B cell (primary cell): Measurements from ENCODE around the gene SLAMF6. TPM values are rescaled to one million over a fixed set of nuclear protein-coding genes. Genes with fewer than 3 reads are reported as not detected.

Experiments
- ATAC-seq: fragments of 200-7000 bp; cut with Tn5 transposase; one replicate; pipeline ENCODE4 v1.10.0; 2021; ENCODE audit warnings: low read depth, mild to moderate bottlenecking, moderate number of reproducible peaks, moderate library complexity
- CTCF ChIA-PET: fragments of 350-600 bp; sonication (Branson Sonifier 250); formaldehyde crosslinking; loops from one replicate; lab custom pipeline; 2021; ENCODE audit warnings: antibody characterized with exemption, inconsistent platforms; lab: Charles Lee
- POLR2A ChIA-PET: fragments of 350-600 bp; sonication (Branson Sonifier 250); formaldehyde crosslinking; loops from one replicate; lab custom pipeline; 2021; ENCODE audit warnings: antibody characterized with exemption; lab: Charles Lee
- DNase-seq: peaks from one replicate; pipeline ENCODE4 v3.0.0; 2013
- H2AFZ ChIP-seq: 2 replicates; pipeline ENCODE4 v1.6.1; 2012; ENCODE audit warnings: mild to moderate bottlenecking, low read depth, low read length; ENCODE audit not compliant: insufficient read depth, poor library complexity, severe bottlenecking
- H3K27ac ChIP-seq, 2 donors: 1 replicate in 1 of 2; 2 replicates in 1 of 2; pipeline ENCODE4 v1.5.1; 2012 to 2013; ENCODE audit warnings: low read length in 2 of 2, mild to moderate bottlenecking in 2 of 2, moderate library complexity in 1 of 2
- H3K27me3 ChIP-seq, 4 experiments: fragments of 200-600 bp in 1 of 4; sonication (generic) in 1 of 4; replicated peaks in 1 of 4; 1 replicate in 2 of 4; 2 replicates in 2 of 4; pipeline versions ENCODE4 v1.6.1 to v1.7.0; 2013 to 2016; ENCODE audit warnings: low read length in 3 of 4, mild to moderate bottlenecking in 2 of 4, mixed read lengths in 1 of 4, moderate library complexity in 1 of 4; ENCODE audit not compliant: insufficient read depth in 4 of 4, control insufficient read depth in 3 of 4; ENCODE audit errors: control extremely low read depth in 1 of 4
- H3K36me3 ChIP-seq, 2 experiments: replicated peaks in 1 of 2; 1 replicate in 1 of 2; 2 replicates in 1 of 2; pipeline versions ENCODE4 v1.6.1 to v1.7.1; 2013; ENCODE audit warnings: low read length in 1 of 2; ENCODE audit not compliant: insufficient read depth in 2 of 2, control insufficient read depth in 1 of 2; ENCODE audit errors: control extremely low read depth in 1 of 2, extremely low read depth in 1 of 2
- H3K4me1 ChIP-seq, 2 donors: fragments of 200-600 bp in 1 of 2; sonication (generic) in 1 of 2; 1 replicate in 1 of 2; 2 replicates in 1 of 2; pipeline versions ENCODE4 v1.5.1 to v1.6.1; 2013 to 2017; ENCODE audit warnings: low read length in 2 of 2; ENCODE audit not compliant: control insufficient read depth in 2 of 2, insufficient read depth in 2 of 2
- H3K4me2 ChIP-seq: replicated peaks from 2 replicates; pipeline ENCODE3; 2012; ENCODE audit warnings: mild to moderate bottlenecking, low read depth, low read length; ENCODE audit not compliant: poor library complexity, severe bottlenecking
- H3K4me3 ChIP-seq, 5 experiments: fragments of 200-600 bp in 1 of 5; sonication (generic) in 1 of 5; 1 replicate in 3 of 5; 2 replicates in 2 of 5; pipeline versions ENCODE4 v1.5.1 to v1.7.0; 2011 to 2016; ENCODE audit warnings: low read length in 4 of 5, mild to moderate bottlenecking in 4 of 5, low read depth in 2 of 5, control low read depth in 1 of 5, moderate library complexity in 1 of 5; ENCODE audit not compliant: insufficient read depth in 1 of 5; ENCODE audit errors: control extremely low read depth in 1 of 5, extremely low read depth in 1 of 5
- H3K79me2 ChIP-seq: fragments of 200-600 bp; sonication (generic); one replicate; pipeline ENCODE4 v1.6.0; 2016; ENCODE audit warnings: low read length; ENCODE audit not compliant: control insufficient read depth, insufficient read depth
- H3K9ac ChIP-seq: fragments of 200-600 bp; sonication (generic); 2 replicates; pipeline ENCODE4 v1.6.1; 2017; ENCODE audit warnings: mild to moderate bottlenecking, low read length, moderate library complexity
- H3K9me3 ChIP-seq, 3 donors: one replicate each; pipeline versions ENCODE4 v1.6.1 to v1.7.1; 2013; ENCODE audit warnings: low read length in 2 of 3; ENCODE audit not compliant: control insufficient read depth in 2 of 3, insufficient read depth in 1 of 3; ENCODE audit errors: control extremely low read depth in 1 of 3
- H4K20me1 ChIP-seq: 2 replicates; pipeline ENCODE4 v1.6.0; 2012; ENCODE audit warnings: mild to moderate bottlenecking, low read length; ENCODE audit not compliant: insufficient read depth, control insufficient read depth, poor library complexity, severe bottlenecking
- H3K27ac Mint-ChIP-seq: one replicate; pipeline ENCODE4 v1.8.0; 2021; ENCODE audit warnings: mixed read lengths
- H3K27me3 Mint-ChIP-seq: one replicate; pipeline ENCODE4 v1.8.0; 2021; ENCODE audit warnings: mixed read lengths
- H3K4me1 Mint-ChIP-seq: one replicate; pipeline ENCODE4 v1.8.0; 2021; ENCODE audit warnings: mixed read lengths
- H3K4me3 Mint-ChIP-seq: one replicate; pipeline ENCODE4 v1.8.0; 2021; ENCODE audit warnings: mixed read lengths
- H3K9me3 Mint-ChIP-seq: one replicate; pipeline ENCODE4 v1.8.0; 2022; ENCODE audit warnings: mixed read lengths; ENCODE audit not compliant: insufficient read depth
- CTCF ChIP-seq: fragments of 200-600 bp; IDR thresholded peaks from one replicate; pipeline ENCODE4 v1.8.0; 2022; ENCODE audit warnings: antibody characterized with exemption, mild to moderate bottlenecking
- EZH2 ChIP-seq: IDR thresholded peaks from 2 replicates; pipeline ENCODE4 v1.6.1; 2012; ENCODE audit warnings: borderline replicate concordance, low read depth, mild to moderate bottlenecking, moderate library complexity, low read length; ENCODE audit not compliant: insufficient read depth, poor library complexity, severe bottlenecking
- WGBS: methylation state at CpG from one replicate; pipeline ENCODE4 v1.1.5; 2013; ENCODE audit warnings: missing lambda C conversion rate; ENCODE audit not compliant: insufficient coverage; 5-methylcytosine and 5-hydroxymethylcytosine counted together
- intact Hi-C: fragments of 100-400 bp; cut with micrococcal nuclease; formaldehyde crosslinking; loops from one replicate; pipeline ENCODE4 v1.10.0; 2022
- polyA plus RNA-seq: library from polyadenylated mRNA; depleted of rRNA; stranded (reverse); fragments of >200 nt; gene quantifications from 2 replicates; pipeline ENCODE4 v1.2.3, GENCODE V29; 2012
- total RNA-seq, 2 donors: library from RNA; stranded (reverse); fragments of 120-200 nt in 1 of 2; gene quantifications; 1 replicate in 1 of 2; 2 replicates in 1 of 2; pipeline versions ENCODE4 v1.2.3 to v1.2.4, GENCODE V29; 2013 to 2022

SLAMF6 gene
- total and polyA plus RNA-seq, 2 donors (not counting 1 experiment from before 2014, with no cell fraction given) = 64.8 to 79.6 TPM

- H3K9me3 ChIP-seq = peaks cover 0 to 8% (median 0%) of the 10 kb centered on the region in 3 donors
- H3K4me3 ChIP-seq = no peak overlapping the region
- no peak for TF ChIP-seq CTCF
- TF ChIP-seq EZH2 = no peak
- Mint-ChIP-seq H3K9me3 (peaks cover 2% of the 10 kb centered on the region), H3K4me1 (peaks cover 4% of the 10 kb centered on the region), H3K27me3 (no peaks in the 10 kb centered on the region), H3K4me3 (peak overlapping the region; percentile 81), H3K27ac (no peak overlapping the region)
- H3K4me2 ChIP-seq = peak overlapping the region; percentile 64
- intact Hi-C loops = loop anchor here (2.0 to 5.0 kb wide), 4 partner anchors 15 to 118 kb away; no protein-coding TSS in a partner anchor
- H3K79me2 ChIP-seq = peaks cover 12% of the 10 kb centered on the region
- H3K36me3 ChIP-seq = peaks cover 12 to 83% of the 10 kb centered on the region in 2 experiments
- H3K9ac ChIP-seq = peak overlapping the region; percentile 41
- no peak overlapping the region for H2AFZ ChIP-seq
- POLR2A ChIA-PET = interaction anchor here (0.5 to 2.5 kb wide), 6 partner anchors 19 to 61 kb away, joined by 3 to 9 read pairs (median 4); no protein-coding TSS in a partner anchor
- CTCF ChIA-PET = interaction anchor here (0.8 to 5.3 kb wide), 14 partner anchors 21 to 183 kb away, joined by 3 to 62 read pairs (median 7); no protein-coding TSS in a partner anchor
- DNase-seq (peak; percentile 78), ATAC-seq (peak; percentile 21)
- no peaks in the 10 kb centered on the region for H3K27me3 ChIP-seq
- H3K4me1 ChIP-seq = peaks cover 82 to 84% of the 10 kb centered on the region in 2 donors
- no peaks in the 10 kb centered on the region for H4K20me1 ChIP-seq
- WGBS = 83% methylated on average over 3 of the region's 4 CpGs
- H3K27ac ChIP-seq = peak overlapping the region; percentile 85 to 93
Measured at GRCh38 chr1:160489513-160490261, 33.4 kb downstream of the SLAMF6 start.
